OCI-LY7 (cell line): ENCODE results near the gene TBC1D8.

Source experiments
- CTCF ChIP-seq: fragments of 200-600 bp; sonication (generic); conservative IDR thresholded peaks from 2 replicates; pipeline ENCODE4 v1.5.1; 2014; ENCODE audit warnings: mild to moderate bottlenecking, antibody characterized with exemption, low read length, moderate library complexity, mixed read lengths
- EZH2phosphoT487 ChIP-seq: fragments of 200-600 bp; sonication (generic); IDR thresholded peaks from 2 replicates; pipeline ENCODE4 v1.6.1; 2018; ENCODE audit warnings: low read depth, borderline replicate concordance, mild to moderate bottlenecking, mixed run types, antibody characterized with exemption, low read length, moderate library complexity, mixed read lengths

- TF ChIP-seq CTCF: no peak
- TF ChIP-seq EZH2phosphoT487: no peak
Observed at GRCh38 chr2:101108357-101108756, 42.8 kb downstream of the TBC1D8 start.
